PC-9 (cell line): ENCODE data around the gene CD63. TPM values are rescaled to one million over a fixed set of nuclear protein-coding genes. Genes with fewer than 3 reads are reported as not detected.

Source experiments
- BruUV-seq: library from RNA; stranded (reverse); fragments of 400-500 nt; replicated peaks from 2 replicates; lab custom pipeline; 2021; lab: Mats Ljungman, UMichigan
- CTCF ChIA-PET: fragments of 300-600 bp; sonication (Branson Sonifier 250); formaldehyde crosslinking; loops from one replicate; lab custom pipeline; 2022; ENCODE audit warnings: antibody characterized with exemption; lab: Charles Lee
- POLR2A ChIA-PET: fragments of 300-600 bp; sonication (Branson Sonifier 250); formaldehyde crosslinking; loops from one replicate; lab custom pipeline; 2022; ENCODE audit warnings: antibody characterized with exemption; ENCODE audit not compliant: unreplicated experiment; lab: Charles Lee
- DNase-seq, 2 experiments: peaks; one replicate each; pipeline versions ENCODE4 v3.0.0 to v3.0.0-alpha.2; 2015 to 2022; ENCODE audit warnings: mixed read lengths in 1 of 2
- H2AFZ ChIP-seq: fragments of 200-600 bp; sonication (generic); 2 replicates; pipeline ENCODE4 v1.8.1; 2017; ENCODE audit warnings: antibody characterized with exemption
- H3F3A ChIP-seq: fragments of 200-600 bp; sonication (generic); 2 replicates; pipeline ENCODE4 v1.8.1; 2017; ENCODE audit warnings: antibody characterized with exemption, mild to moderate bottlenecking, low read depth; ENCODE audit not compliant: insufficient read depth
- H3K27ac ChIP-seq: fragments of 200-600 bp; sonication (generic); 2 replicates; pipeline ENCODE4 v1.6.1; 2016; ENCODE audit warnings: mixed run types
- H3K27me3 ChIP-seq: fragments of 200-600 bp; sonication (generic); 2 replicates; pipeline ENCODE4 v1.6.1; 2016; ENCODE audit warnings: low read depth, mixed run types; ENCODE audit not compliant: insufficient read depth
- H3K36me3 ChIP-seq: fragments of 200-600 bp; sonication (generic); 2 replicates; pipeline ENCODE4 v1.6.1; 2016; ENCODE audit warnings: low read depth, mixed run types
- H3K4me1 ChIP-seq: fragments of 200-600 bp; sonication (generic); replicated peaks from 2 replicates; pipeline ENCODE4 v1.6.1; 2016; ENCODE audit warnings: mixed run types; ENCODE audit not compliant: insufficient read depth
- H3K4me2 ChIP-seq: fragments of 200-600 bp; sonication (generic); 2 replicates; pipeline ENCODE4 v1.6.1; 2017; ENCODE audit warnings: mixed run types
- H3K4me3 ChIP-seq: fragments of 200-600 bp; sonication (generic); 2 replicates; pipeline ENCODE4 v1.6.1; 2016; ENCODE audit warnings: mixed run types
- H3K79me2 ChIP-seq: fragments of 200-600 bp; sonication (generic); 2 replicates; pipeline ENCODE4 v1.6.1; 2017; ENCODE audit warnings: low read depth, mixed run types
- H3K9me2 ChIP-seq: fragments of 200-600 bp; sonication (generic); 2 replicates; pipeline ENCODE4 v1.8.1; 2017; ENCODE audit warnings: mild to moderate bottlenecking; ENCODE audit not compliant: insufficient read depth
- H3K9me3 ChIP-seq: fragments of 200-600 bp; sonication (generic); 2 replicates; pipeline ENCODE4 v1.8.1; 2016; ENCODE audit warnings: low read depth; ENCODE audit not compliant: insufficient read depth
- H4K20me1 ChIP-seq: fragments of 200-600 bp; sonication (generic); 2 replicates; pipeline ENCODE4 v1.8.1; 2017; ENCODE audit not compliant: insufficient read depth
- CTCF ChIP-seq: fragments of 200-600 bp; sonication (generic); conservative IDR thresholded peaks from 2 replicates; pipeline ENCODE4 v1.6.1; 2017; ENCODE audit warnings: mixed run types, antibody characterized with exemption, mild to moderate bottlenecking, moderate library complexity
- EZH2 ChIP-seq: fragments of 200-600 bp; sonication (generic); IDR thresholded peaks from 2 replicates; pipeline ENCODE4 v1.8.0; 2017; ENCODE audit warnings: antibody characterized with exemption, low read depth
- intact Hi-C: fragments of 100-400 bp; cut with micrococcal nuclease; formaldehyde crosslinking; loops from one replicate; pipeline ENCODE4 v1.10.0; 2022; ENCODE audit not compliant: unreplicated experiment
- total RNA-seq: library from RNA; stranded (reverse); gene quantifications from 2 replicates; pipeline ENCODE4 v1.2.3, GENCODE V29; 2021

The CD63 gene
- total RNA-seq, 1 experiment from 2014 or later, result 434 TPM

GRCh38 chr12:55724940-55725309 is 3.9 kb downstream of the CD63 start:
- H3K4me2 ChIP-seq, result no peak overlapping the region
- CTCF ChIA-PET, result interaction anchor here (0.6 kb wide), 1 partner anchor 1750 kb away, joined by 4 read pairs; no protein-coding TSS in a partner anchor

GRCh38 chr12:55724226-55724939 is 4.4 kb downstream of the CD63 start:
- TF ChIP-seq CTCF (peak; percentile 59), EZH2 (no peak)
- Histone ChIP-seq H3K9me2 (no peaks in the 10 kb centered on the region), H4K20me1 (peaks cover 34% of the 10 kb centered on the region), H3K4me1 (peaks cover 43% of the 10 kb centered on the region), H3K27me3 (no peaks in the 10 kb centered on the region), H3K4me2 (no peak overlapping the region), H3K27ac (no peak overlapping the region), H3K9me3 (no peaks in the 10 kb centered on the region), H3F3A (peaks cover 61% of the 10 kb centered on the region), H3K36me3 (peaks cover 11% of the 10 kb centered on the region; the same call in 1 of the 2 replicates), H3K79me2 (peaks cover 21% of the 10 kb centered on the region), H3K4me3 (no peak overlapping the region), H2AFZ (no peak overlapping the region)
- intact Hi-C loops, result loop anchor here (10.0 kb wide), 1 partner anchor 730 kb away; no protein-coding TSS in a partner anchor
- ChIA-PET POLR2A (no interaction called here), CTCF (interaction anchor here (0.5 to 0.6 kb wide), 2 partner anchors 1423 to 1751 kb away, joined by 4 to 6 read pairs; no protein-coding TSS in a partner anchor)
- no TSS peak for BruUV-seq
- peak; percentile 34 to 43 for DNase-seq

More at GRCh38 chr12:55724940-55725309, 3.9 kb downstream of the CD63 start:
- Histone ChIP-seq H3K27ac (no peak overlapping the region), H3F3A (peaks cover 66% of the 10 kb centered on the region), H3K79me2 (peaks cover 21% of the 10 kb centered on the region), H3K9me3 (no peaks in the 10 kb centered on the region), H3K36me3 (peaks cover 11% of the 10 kb centered on the region; the same call in 1 of the 2 replicates), H2AFZ (no peak overlapping the region), H4K20me1 (peaks cover 34% of the 10 kb centered on the region), H3K9me2 (no peaks in the 10 kb centered on the region), H3K4me1 (peaks cover 44% of the 10 kb centered on the region), H3K27me3 (no peaks in the 10 kb centered on the region), H3K4me3 (no peak overlapping the region)
- intact Hi-C loops, result loop anchor here (10.0 kb wide), 1 partner anchor 730 kb away; no protein-coding TSS in a partner anchor
- POLR2A ChIA-PET, result no interaction called here
- peak in 1 of 2 experiments; percentile 23 for DNase-seq
- TF ChIP-seq EZH2, result no peak
- no peak for TF ChIP-seq CTCF
- BruUV-seq, result no TSS peak

GRCh38 chr12:55723516-55724225 is 5.1 kb downstream of the CD63 start:
- intact Hi-C loops, result loop anchor here (10.0 kb wide), 1 partner anchor 729 kb away; no protein-coding TSS in a partner anchor
- no peak overlapping the region for H2AFZ ChIP-seq
- no peak overlapping the region for H3K27ac ChIP-seq
- H3K4me3 ChIP-seq, result no peak overlapping the region
- no peaks in the 10 kb centered on the region for H3K9me3 ChIP-seq
- DNase-seq, result peak in 1 of 2 experiments; percentile 15
- no TSS peak for BruUV-seq
- no peaks in the 10 kb centered on the region for H3K27me3 ChIP-seq
- ChIA-PET POLR2A (interaction anchor here (0.5 kb wide), 1 partner anchor 368 kb away, joined by 17 read pairs; no protein-coding TSS in a partner anchor), CTCF (interaction anchor here (0.6 kb wide), 2 partner anchors 77 to 320 kb away, joined by 3 read pairs; no protein-coding TSS in a partner anchor)
- H3K79me2 ChIP-seq, result peaks cover 21% of the 10 kb centered on the region
- H3K4me2 ChIP-seq, result no peak overlapping the region
- no peak for TF ChIP-seq CTCF
- no peak for TF ChIP-seq EZH2
- no peaks in the 10 kb centered on the region for H3K9me2 ChIP-seq
- peaks cover 34% of the 10 kb centered on the region for H4K20me1 ChIP-seq
- peaks cover 43% of the 10 kb centered on the region for H3K4me1 ChIP-seq
- peaks cover 57% of the 10 kb centered on the region for H3F3A ChIP-seq
- H3K36me3 ChIP-seq, result peaks cover 11% of the 10 kb centered on the region; the same call in 1 of the 2 replicates
